ENCODE data around the gene CYGB. TPM values are rescaled to one million over a fixed set of nuclear protein-coding genes. Genes with fewer than 3 reads are reported as not detected.

CYGB gene
- total RNA-seq, 1 donor from 2014 or later = 30.0 TPM

Small RNA genes within 50 kb of the gene (small RNA-seq; reads per million reads assigned to genes)
- gene SNORD1A (not detected), gene SNORD1B (272 reads per million, percentile 98 among the genes with 10 or more reads in this experiment)

Other genes starting within 250 kb of the CYGB start
- gene QRICH2, start 229.4 kb downstream of the CYGB start, total RNA-seq = 10.8 TPM
- 92.6 TPM for gene PRPSAP1, start 183.8 kb downstream of the CYGB start, total RNA-seq
- 11.0 TPM for gene SPHK1, start 153.1 kb downstream of the CYGB start, total RNA-seq
- gene UBE2O, start 84.6 kb downstream of the CYGB start, total RNA-seq = 29.7 TPM
- not detected for gene AANAT, start 70.1 kb downstream of the CYGB start, total RNA-seq
- 34.6 TPM for gene RHBDF2, start 36.3 kb downstream of the CYGB start, total RNA-seq
- gene PRCD, start 2.3 kb upstream of the CYGB start, total RNA-seq = 21.4 TPM
- gene ST6GALNAC2, start 48.2 kb upstream of the CYGB start, total RNA-seq = 24.8 TPM
- gene ST6GALNAC1, start 106.0 kb upstream of the CYGB start, total RNA-seq = 4.4 TPM
- 114 TPM for gene MXRA7, start 173.3 kb upstream of the CYGB start, total RNA-seq
- gene JMJD6, start 188.9 kb upstream of the CYGB start, total RNA-seq = 28.0 TPM
- 20.9 TPM for gene METTL23, start 189.1 kb upstream of the CYGB start, total RNA-seq
- gene SRSF2, start 199.6 kb upstream of the CYGB start, total RNA-seq = 413 TPM
- gene MFSD11, start 200.4 kb upstream of the CYGB start, total RNA-seq = 24.1 TPM

Data from vagina (tissue), 1 donor.